ENCODE results near the gene TMEM253.

DNA sequence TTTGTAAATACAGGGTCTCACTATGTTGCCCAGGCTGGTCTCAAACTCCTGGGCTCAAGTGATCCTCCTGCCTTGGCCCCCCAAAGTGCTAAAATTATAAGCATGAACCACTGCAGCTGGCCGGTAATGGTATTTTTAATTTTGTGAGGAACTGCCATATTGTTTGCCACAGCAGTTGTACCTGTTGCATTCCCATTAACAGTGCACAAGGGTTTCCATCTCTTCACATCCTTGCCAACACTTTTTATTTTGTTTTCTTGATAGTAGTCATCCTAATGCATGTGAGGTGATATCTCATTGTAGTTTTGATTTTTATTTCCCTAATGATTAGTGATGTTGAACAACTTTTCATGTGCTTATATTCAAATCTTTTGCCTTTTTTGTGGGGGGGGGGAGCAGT is 41.5 kb downstream of the TMEM253 start:
- no peak for TF ChIP-seq CTCF (IDR thresholded peaks at IDR 0.05; ENCODE audit: poor library complexity)
- TF ChIP-seq EZH2 (IDR thresholded peaks at IDR 0.05; ENCODE audit: borderline replicate concordance): no peak
- TF ChIP-seq EZH2phosphoT487 (IDR thresholded peaks at IDR 0.05; ENCODE audit: low read depth, severe bottlenecking, unreplicated experiment): no peak

Measured in hepatocyte (in vitro differentiated cells).